Osteoblast (primary cell): ENCODE results near the gene ATL3. TPM values are rescaled to one million over a fixed set of nuclear protein-coding genes. Genes with fewer than 3 reads are reported as not detected.

Experiments used
- DNase-seq: peaks from one replicate; pipeline ENCODE4 v3.0.0; 2011; ENCODE audit warnings: low spot score, mixed read lengths; ENCODE audit not compliant: insufficient read length; ENCODE audit errors: missing footprints
- H2AFZ ChIP-seq: 2 replicates; pipeline ENCODE4 v1.6.0; 2011; ENCODE audit warnings: mild to moderate bottlenecking, low read length
- H3K27ac ChIP-seq: 2 replicates; pipeline ENCODE4 v1.5.1; 2011; ENCODE audit warnings: mild to moderate bottlenecking, low read depth, low read length, moderate library complexity
- H3K27me3 ChIP-seq: 2 replicates; pipeline ENCODE4 v1.6.0; 2012; ENCODE audit warnings: mild to moderate bottlenecking, control low read depth, inconsistent platforms, low read length, moderate library complexity; ENCODE audit not compliant: insufficient read depth
- H3K36me3 ChIP-seq: 2 replicates; pipeline ENCODE4 v1.5.1; 2011; ENCODE audit warnings: mild to moderate bottlenecking, low read length, control low read depth, moderate library complexity; ENCODE audit not compliant: insufficient read depth
- H3K4me1 ChIP-seq: 2 replicates; pipeline ENCODE4 v1.5.1; 2011; ENCODE audit warnings: mild to moderate bottlenecking, low read length, control low read depth, moderate library complexity; ENCODE audit not compliant: insufficient read depth
- H3K4me2 ChIP-seq: 2 replicates; pipeline ENCODE4 v1.6.0; 2011; ENCODE audit warnings: mild to moderate bottlenecking, low read length; ENCODE audit not compliant: insufficient read depth
- H3K4me3 ChIP-seq: fragments of 200-600 bp; sonication (generic); 3 replicates; pipeline ENCODE4 v1.5.1; 2012; ENCODE audit warnings: mild to moderate bottlenecking, low read length, inconsistent platforms; ENCODE audit not compliant: insufficient read depth
- H3K79me2 ChIP-seq: 2 replicates; pipeline ENCODE4 v1.6.0; 2012; ENCODE audit warnings: mild to moderate bottlenecking, low read length, control low read depth, inconsistent platforms; ENCODE audit not compliant: insufficient read depth
- H3K9me3 ChIP-seq: 2 replicates; pipeline ENCODE4 v1.5.1; 2011; ENCODE audit warnings: low read depth, low read length, control low read depth
- H4K20me1 ChIP-seq: 2 replicates; pipeline ENCODE4 v1.6.0; 2012; ENCODE audit warnings: mild to moderate bottlenecking, low read length, control low read depth; ENCODE audit not compliant: insufficient read depth
- CTCF ChIP-seq: IDR thresholded peaks from 2 replicates; pipeline ENCODE4 v1.5.1; 2011; ENCODE audit warnings: mild to moderate bottlenecking, low read depth, low read length, moderate library complexity; ENCODE audit errors: extremely low read depth
- total RNA-seq: library from RNA; depleted of rRNA; stranded (reverse); fragments of >200 nt; gene quantifications from 2 replicates; pipeline ENCODE4 v1.2.3, GENCODE V29; 2012

ATL3 gene
- total RNA-seq, 1 donor: 300 TPM

- Histone ChIP-seq H3K27me3 (no peaks in the 10 kb centered on the region), H3K36me3 (no peaks in the 10 kb centered on the region), H3K9me3 (no peaks in the 10 kb centered on the region), H3K79me2 (peaks cover 36% of the 10 kb centered on the region), H3K4me2 (peak overlapping the region; percentile 63), H4K20me1 (no peaks in the 10 kb centered on the region), H2AFZ (peak overlapping the region; percentile 20), H3K4me1 (peaks cover 51% of the 10 kb centered on the region), H3K27ac (peak overlapping the region; percentile 73), H3K4me3 (peak overlapping the region; percentile 36)
- no peak for TF ChIP-seq CTCF
- DNase-seq: peak; percentile 68
Measured at GRCh38 chr11:63610604-63611394, 60.4 kb downstream of the ATL3 start.

- no peaks in the 10 kb centered on the region for H4K20me1 ChIP-seq
- H3K4me2 ChIP-seq: peak overlapping the region; percentile 63
- H3K27ac ChIP-seq: peak overlapping the region; percentile 73
- H3K9me3 ChIP-seq: no peaks in the 10 kb centered on the region
- H3K27me3 ChIP-seq: no peaks in the 10 kb centered on the region
- peak overlapping the region; percentile 36 for H3K4me3 ChIP-seq
- TF ChIP-seq CTCF: no peak
- H3K79me2 ChIP-seq: peaks cover 41% of the 10 kb centered on the region
- no peaks in the 10 kb centered on the region for H3K36me3 ChIP-seq
- peak; percentile 83 for DNase-seq
- peak overlapping the region; percentile 20 for H2AFZ ChIP-seq
- peaks cover 51% of the 10 kb centered on the region for H3K4me1 ChIP-seq
Measured at GRCh38 chr11:63609971-63610580, 61.1 kb downstream of the ATL3 start.

- H3K4me1 ChIP-seq: peaks cover 51% of the 10 kb centered on the region
Measured at GRCh38 chr11:63609536-63609935, 61.6 kb downstream of the ATL3 start.

More at GRCh38 chr11:63609536-63609935, 61.6 kb downstream of the ATL3 start:
- Histone ChIP-seq H3K4me3 (no peak overlapping the region), H3K9me3 (no peaks in the 10 kb centered on the region), H3K4me2 (peak overlapping the region; percentile 63), H3K27ac (peak overlapping the region; percentile 73), H2AFZ (peak overlapping the region; percentile 16), H3K36me3 (no peaks in the 10 kb centered on the region), H3K79me2 (peaks cover 46% of the 10 kb centered on the region), H4K20me1 (no peaks in the 10 kb centered on the region), H3K27me3 (no peaks in the 10 kb centered on the region)
- DNase-seq: no peak
- no peak for TF ChIP-seq CTCF
